Loucy (cell line): ENCODE data around the gene CELF2.

ENCODE experiments used
- CTCF ChIP-seq: fragments of 200-600 bp; sonication (generic); conservative IDR thresholded peaks from 2 replicates; pipeline ENCODE4 v1.5.1; 2014; ENCODE audit warnings: mild to moderate bottlenecking, antibody characterized with exemption, low read length
- EZH2phosphoT487 ChIP-seq: fragments of 200-600 bp; IDR thresholded peaks from 2 replicates; pipeline ENCODE4 v1.6.1; 2018; ENCODE audit warnings: antibody characterized with exemption, mild to moderate bottlenecking, moderate library complexity, borderline replicate concordance

- no peak for TF ChIP-seq CTCF
- TF ChIP-seq EZH2phosphoT487 = no peak
Observed at GRCh38 chr10:11307937-11308336, 290.3 kb downstream of the CELF2 start.
